Activated T-cell treated with anti-CD3 and anti-CD28 coated beads, Interleukin-2, amount 50 U/mL, for 24 hours (primary cell): ENCODE results near the gene MATN4.

Experiments used
- DNase-seq: peaks from one replicate; pipeline ENCODE4 v3.0.0-alpha.2; 2020
- H3K27ac Mint-ChIP-seq: 2 replicates; pipeline ENCODE4 v1.8.0; 2020; ENCODE audit warnings: mild to moderate bottlenecking, mixed read lengths
- H3K27me3 Mint-ChIP-seq: 2 replicates; pipeline ENCODE4 v1.8.0; 2020; ENCODE audit warnings: mixed read lengths
- H3K36me3 Mint-ChIP-seq: 2 replicates; pipeline ENCODE4 v1.8.0; 2020; ENCODE audit warnings: low read depth, mixed read lengths
- H3K4me1 Mint-ChIP-seq: 2 replicates; pipeline ENCODE4 v1.8.0; 2020; ENCODE audit warnings: low read depth, mixed read lengths
- H3K4me3 Mint-ChIP-seq: 2 replicates; pipeline ENCODE4 v1.8.0; 2020; ENCODE audit warnings: mild to moderate bottlenecking, moderate library complexity, mixed read lengths
- H3K9me3 Mint-ChIP-seq: 2 replicates; pipeline ENCODE4 v1.8.0; 2020; ENCODE audit warnings: mixed read lengths

Gene MATN4

DNA sequence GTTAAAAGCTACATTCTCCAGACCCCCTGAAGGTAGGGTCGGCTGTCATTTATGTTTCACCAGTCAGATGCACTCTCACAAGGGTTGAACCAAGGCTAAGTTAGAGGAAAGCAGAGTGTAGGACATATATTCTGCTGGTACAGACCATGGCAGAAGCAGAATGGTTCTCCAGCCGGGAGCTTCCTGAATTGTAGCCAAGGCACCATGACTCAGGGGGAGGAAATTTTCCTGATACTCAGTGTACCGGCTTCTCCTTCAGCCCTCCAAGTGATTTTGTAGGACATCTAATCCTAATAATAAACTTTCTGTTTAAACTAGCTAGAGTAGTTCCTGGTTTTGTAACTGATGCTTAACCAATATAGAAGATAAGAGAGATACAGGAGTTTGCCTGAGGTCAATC, 39.6 kb downstream of the MATN4 start:
- no peak overlapping the region for H3K4me3 Mint-ChIP-seq
- no peaks in the 10 kb centered on the region for H3K9me3 Mint-ChIP-seq
- H3K36me3 Mint-ChIP-seq, result no peaks in the 10 kb centered on the region
- no peaks in the 10 kb centered on the region for H3K4me1 Mint-ChIP-seq
- DNase-seq, result no peak
- no peak overlapping the region for H3K27ac Mint-ChIP-seq
- peaks cover 29% of the 10 kb centered on the region for H3K27me3 Mint-ChIP-seq

DNA sequence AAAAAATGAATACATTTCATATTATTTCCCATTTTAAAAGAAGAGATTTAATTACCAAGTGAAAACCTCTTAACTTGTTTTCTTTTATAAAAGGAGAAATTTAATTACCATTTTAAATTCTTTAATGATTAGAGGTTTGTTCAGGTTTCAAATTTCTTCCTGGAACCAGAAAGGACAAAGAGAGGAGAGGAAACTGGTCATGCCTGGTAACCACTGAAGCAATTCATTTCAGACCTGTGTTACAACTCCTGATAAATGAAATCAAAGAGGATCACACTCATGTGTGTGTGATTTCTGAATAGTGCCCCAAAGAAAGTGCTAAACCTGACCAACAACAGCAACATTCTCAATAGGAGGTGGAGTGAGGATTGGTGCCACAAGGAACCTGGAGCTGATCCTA, 41.1 kb downstream of the MATN4 start:
- H3K4me1 Mint-ChIP-seq, result no peaks in the 10 kb centered on the region
- no peaks in the 10 kb centered on the region for H3K9me3 Mint-ChIP-seq
- no peaks in the 10 kb centered on the region for H3K36me3 Mint-ChIP-seq
- no peak overlapping the region for H3K27ac Mint-ChIP-seq
- no peak overlapping the region for H3K4me3 Mint-ChIP-seq
- DNase-seq, result no peak
- H3K27me3 Mint-ChIP-seq, result peaks cover 28% of the 10 kb centered on the region

GRCh38 chr20:45263556-45264266, 44.4 kb downstream of the MATN4 start:
- peaks cover 26% of the 10 kb centered on the region for H3K27me3 Mint-ChIP-seq
- H3K9me3 Mint-ChIP-seq, result no peaks in the 10 kb centered on the region
- H3K36me3 Mint-ChIP-seq, result no peaks in the 10 kb centered on the region
- H3K4me3 Mint-ChIP-seq, result no peak overlapping the region
- DNase-seq, result no peak
- no peaks in the 10 kb centered on the region for H3K4me1 Mint-ChIP-seq
- no peak overlapping the region for H3K27ac Mint-ChIP-seq

DNA sequence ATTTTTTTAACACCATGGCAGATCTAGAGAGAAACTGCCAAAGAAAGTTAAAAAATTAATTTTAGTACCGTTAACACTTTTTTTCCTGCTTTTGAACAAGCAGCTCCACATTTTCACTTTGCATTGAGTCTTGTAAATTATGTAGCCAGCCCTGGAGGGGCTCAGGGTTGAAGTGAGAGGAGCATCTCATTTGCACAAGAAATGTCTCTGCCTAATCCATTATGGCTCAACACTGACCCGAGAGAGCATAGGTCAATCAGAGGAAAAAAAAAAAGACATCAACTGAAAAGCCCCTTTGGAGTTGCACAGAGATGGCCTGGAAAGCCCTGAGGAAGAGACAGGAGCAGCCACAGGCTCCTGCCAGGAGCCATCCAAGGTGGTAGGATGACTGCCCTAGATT, 49.4 kb downstream of the MATN4 start:
- no peak overlapping the region for H3K27ac Mint-ChIP-seq
- no peaks in the 10 kb centered on the region for H3K9me3 Mint-ChIP-seq
- peaks cover 36% of the 10 kb centered on the region for H3K27me3 Mint-ChIP-seq
- no peaks in the 10 kb centered on the region for H3K36me3 Mint-ChIP-seq
- peaks cover 6% of the 10 kb centered on the region for H3K4me1 Mint-ChIP-seq
- H3K4me3 Mint-ChIP-seq, result no peak overlapping the region
- no peak for DNase-seq

- Mint-ChIP-seq H3K36me3 (no peaks in the 10 kb centered on the region), H3K9me3 (no peaks in the 10 kb centered on the region), H3K4me1 (peaks cover 6% of the 10 kb centered on the region), H3K27ac (no peak overlapping the region), H3K27me3 (peaks cover 40% of the 10 kb centered on the region), H3K4me3 (no peak overlapping the region)
- DNase-seq, result no peak
Observed at GRCh38 chr20:45258259-45258658, 49.8 kb downstream of the MATN4 start.

DNA sequence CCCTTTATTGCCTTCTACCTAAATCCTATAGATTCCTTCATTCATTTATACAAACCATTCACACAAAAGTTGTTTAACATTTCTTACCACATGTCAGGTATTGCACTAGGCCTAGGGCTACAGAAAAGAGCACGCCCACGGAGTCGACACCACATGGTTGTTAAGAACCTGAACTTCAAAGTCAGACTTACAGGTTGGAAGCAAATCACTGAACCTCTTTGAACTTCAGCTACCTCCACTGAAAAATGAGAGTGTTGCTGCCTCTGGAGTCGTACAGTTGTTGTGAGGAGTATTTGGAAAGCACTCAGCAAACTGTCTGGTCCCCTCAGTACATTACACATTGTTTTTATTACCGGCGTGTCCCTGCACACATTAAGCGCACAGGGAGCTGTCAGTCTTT, 50.4 kb downstream of the MATN4 start:
- peaks cover 43% of the 10 kb centered on the region for H3K27me3 Mint-ChIP-seq
- no peak overlapping the region for H3K27ac Mint-ChIP-seq
- H3K4me3 Mint-ChIP-seq, result no peak overlapping the region

GRCh38 chr20:45257161-45257560, 50.9 kb downstream of the MATN4 start:
- DNase-seq, result no peak
- Mint-ChIP-seq H3K27ac (no peak overlapping the region), H3K36me3 (no peaks in the 10 kb centered on the region), H3K4me1 (peaks cover 6% of the 10 kb centered on the region), H3K27me3 (peaks cover 45% of the 10 kb centered on the region), H3K9me3 (no peaks in the 10 kb centered on the region), H3K4me3 (no peak overlapping the region)

More for the DNA sequence above, 50.4 kb downstream of the MATN4 start:
- peaks cover 6% of the 10 kb centered on the region for H3K4me1 Mint-ChIP-seq
- H3K36me3 Mint-ChIP-seq, result no peaks in the 10 kb centered on the region
- DNase-seq, result no peak
- no peaks in the 10 kb centered on the region for H3K9me3 Mint-ChIP-seq

GRCh38 chr20:45254383-45255262, 53.5 kb downstream of the MATN4 start, which contains the start of gene SLPI:
Gene SLPI (minus strand): TSS chr20:45254564. CDS start chr20:45254543, 21 bp downstream.
- Mint-ChIP-seq H3K27ac (no peak within 1 kb of the TSS), H3K36me3 (no peaks in the 10 kb centered on the region), H3K4me3 (no peak within 1 kb of the TSS), H3K9me3 (no peaks in the 10 kb centered on the region), H3K27me3 (peaks cover 45% of the 10 kb centered on the region), H3K4me1 (peaks cover 6% of the 10 kb centered on the region)
- no peak for DNase-seq

DNA sequence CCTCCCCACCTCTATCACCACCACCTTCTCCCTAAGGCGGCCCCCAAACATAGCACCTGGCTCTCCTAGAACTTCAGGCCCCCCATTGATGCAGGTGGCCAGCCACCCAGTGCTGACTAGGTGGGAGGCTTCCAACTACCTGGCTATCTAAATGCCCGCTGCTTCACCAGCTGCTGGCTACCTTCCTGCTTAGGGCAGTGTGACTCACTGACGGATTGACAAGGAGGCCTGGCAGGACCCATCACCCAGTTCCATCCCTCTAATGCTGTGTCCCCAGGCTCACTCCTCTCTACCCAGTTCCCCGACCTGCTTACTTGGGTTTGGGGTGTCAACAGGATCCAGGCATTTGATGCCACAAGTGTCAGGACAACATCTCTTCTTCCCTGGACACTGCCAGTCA, 54.8 kb downstream of the MATN4 start:
- H3K9me3 Mint-ChIP-seq, result no peaks in the 10 kb centered on the region
- H3K27me3 Mint-ChIP-seq, result peaks cover 48% of the 10 kb centered on the region
- DNase-seq, result no peak
- peaks cover 6% of the 10 kb centered on the region for H3K4me1 Mint-ChIP-seq
- no peak overlapping the region for H3K27ac Mint-ChIP-seq
- H3K4me3 Mint-ChIP-seq, result no peak overlapping the region
- H3K36me3 Mint-ChIP-seq, result no peaks in the 10 kb centered on the region

GRCh38 chr20:45251884-45252560, 56.1 kb downstream of the MATN4 start:
- no peak for DNase-seq
- peaks cover 60% of the 10 kb centered on the region for H3K27me3 Mint-ChIP-seq

DNA sequence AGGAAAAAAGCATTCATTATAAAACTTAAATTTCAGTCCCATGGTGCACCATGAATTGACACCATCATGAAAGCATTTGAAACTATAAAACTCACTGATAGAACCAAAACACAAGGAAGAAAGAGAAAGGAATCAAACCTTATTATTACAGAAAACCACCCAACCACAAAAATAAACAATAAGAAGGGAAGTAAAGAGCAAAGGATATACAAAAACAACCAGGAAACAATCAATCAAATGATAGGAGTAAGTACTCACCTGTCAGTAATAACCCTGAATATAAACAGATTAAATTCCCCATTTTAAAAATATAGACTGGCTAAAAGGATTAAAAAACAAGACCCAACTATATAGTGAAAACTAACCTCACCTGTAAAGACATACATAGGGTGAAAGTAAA, 59.5 kb downstream of the MATN4 start:
- no peak for DNase-seq
- H3K9me3 Mint-ChIP-seq, result no peaks in the 10 kb centered on the region
- no peak overlapping the region for H3K4me3 Mint-ChIP-seq
- H3K27me3 Mint-ChIP-seq, result peaks cover 76% of the 10 kb centered on the region
- H3K36me3 Mint-ChIP-seq, result no peaks in the 10 kb centered on the region
- H3K4me1 Mint-ChIP-seq, result no peaks in the 10 kb centered on the region
- no peak overlapping the region for H3K27ac Mint-ChIP-seq

More at GRCh38 chr20:45251884-45252560, 56.1 kb downstream of the MATN4 start:
- H3K4me3 Mint-ChIP-seq, result no peak overlapping the region
- peaks cover 6% of the 10 kb centered on the region for H3K4me1 Mint-ChIP-seq
- H3K9me3 Mint-ChIP-seq, result no peaks in the 10 kb centered on the region
- H3K27ac Mint-ChIP-seq, result no peak overlapping the region
- no peaks in the 10 kb centered on the region for H3K36me3 Mint-ChIP-seq

DNA sequence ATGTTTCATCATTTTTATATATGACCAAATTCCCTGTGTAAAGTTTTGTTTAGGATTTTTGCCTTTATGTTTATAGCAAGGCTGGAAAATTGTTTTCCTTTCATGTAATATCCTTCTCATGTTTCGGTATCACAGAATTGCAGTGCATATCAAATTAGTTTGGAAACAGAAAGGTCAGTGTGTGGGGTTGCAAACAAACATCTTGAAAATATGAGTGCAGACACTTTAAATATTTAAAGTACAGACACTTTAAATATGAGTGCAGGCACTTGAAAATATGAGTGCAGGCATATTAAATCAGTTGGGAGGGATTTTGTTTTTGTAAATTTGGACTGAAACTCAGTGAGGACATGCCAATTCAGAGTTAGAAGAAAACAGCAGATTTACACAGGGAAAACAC, 60.2 kb downstream of the MATN4 start:
- H3K4me1 Mint-ChIP-seq, result no peaks in the 10 kb centered on the region
- DNase-seq, result no peak
- no peak overlapping the region for H3K27ac Mint-ChIP-seq
- no peaks in the 10 kb centered on the region for H3K36me3 Mint-ChIP-seq
- H3K4me3 Mint-ChIP-seq, result no peak overlapping the region
- H3K9me3 Mint-ChIP-seq, result no peaks in the 10 kb centered on the region
- peaks cover 76% of the 10 kb centered on the region for H3K27me3 Mint-ChIP-seq

DNA sequence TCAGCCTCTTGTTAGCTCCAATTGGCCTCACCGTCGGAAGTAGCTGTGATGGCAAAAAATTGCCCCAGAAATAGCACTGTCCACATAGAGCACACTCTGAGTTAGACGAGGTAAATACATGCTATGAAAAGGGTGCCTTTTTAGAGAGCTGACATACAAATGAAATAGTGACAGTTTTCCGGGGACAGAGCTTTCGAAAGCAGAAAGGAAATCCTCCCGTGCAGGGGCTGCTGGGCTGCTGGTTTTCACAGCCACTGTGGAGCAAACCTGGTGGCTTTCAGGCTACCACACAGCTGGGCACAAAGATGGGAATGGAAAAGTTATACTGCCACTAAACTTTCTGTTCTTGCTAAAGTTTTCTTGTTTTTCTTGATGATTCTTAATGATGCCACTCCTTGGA, 62.0 kb downstream of the MATN4 start:
- no peaks in the 10 kb centered on the region for H3K36me3 Mint-ChIP-seq
- no peaks in the 10 kb centered on the region for H3K9me3 Mint-ChIP-seq
- H3K27ac Mint-ChIP-seq, result no peak overlapping the region
- no peak for DNase-seq
- no peak overlapping the region for H3K4me3 Mint-ChIP-seq
- H3K27me3 Mint-ChIP-seq, result peaks cover 71% of the 10 kb centered on the region
- no peaks in the 10 kb centered on the region for H3K4me1 Mint-ChIP-seq
